Adrenal gland (tissue), 12 donors: ENCODE measurements around the gene HIRIP3. TPM values are rescaled to one million over a fixed set of nuclear protein-coding genes. Genes with fewer than 3 reads are reported as not detected.
A peak's percentile ranks its signal among the peaks of the same experiment; 100 is the strongest.

ENCODE experiments used
- DNase-seq, 7 donors: peaks; one replicate each; pipeline ENCODE4 v3.0.0-alpha.2; 2019 to 2020
- H3K27ac ChIP-seq, 5 donors: fragments of 200-600 bp; sonication (generic) in 4 of 5; 1 replicate in 3 of 5; 2 replicates in 2 of 5; pipeline versions ENCODE4 v1.5.1 to v1.8.0; 2016 to 2020; ENCODE audit warnings: mild to moderate bottlenecking in 1 of 5
- H3K27me3 ChIP-seq: fragments of 200-600 bp; 2 replicates; pipeline ENCODE4 v1.8.0; 2021
- H3K36me3 ChIP-seq, 2 donors: fragments of 200-600 bp; replicated peaks in 1 of 2; 1 replicate in 1 of 2; 2 replicates in 1 of 2; pipeline versions ENCODE4 v1.5.1 to v1.8.0; 2018 to 2022
- H3K4me1 ChIP-seq, 2 donors: fragments of 200-600 bp; replicated peaks in 1 of 2; 1 replicate in 1 of 2; 2 replicates in 1 of 2; pipeline versions ENCODE4 v1.5.1 to v1.8.0; 2018 to 2021
- H3K4me3 ChIP-seq, 4 donors: fragments of 200-600 bp; sonication (generic) in 3 of 4; one replicate each; pipeline ENCODE4 v1.5.1; 2016 to 2018
- H3K9me3 ChIP-seq, 3 donors: fragments of 200-600 bp; sonication (generic) in 1 of 3; replicated peaks in 1 of 3; 1 replicate in 2 of 3; 2 replicates in 1 of 3; pipeline versions ENCODE4 v1.5.1 to v1.8.0; 2016 to 2021
- POLR2A ChIP-seq, 2 donors: fragments of 450-650 bp; IDR thresholded peaks; one replicate each; pipeline ENCODE4 v1.6.1; 2017; ENCODE audit warnings: antibody characterized with exemption in 2 of 2, mild to moderate bottlenecking in 2 of 2, moderate library complexity in 1 of 2
- WGBS, 4 donors: extraction: QIAGEN DNeasy Blood & Tissue Kit in 2 of 4; methylation state at CpG; one replicate each; pipeline versions ENCODE4 v1.1.5 to v1.1.7; 2013 to 2017; 5-methylcytosine and 5-hydroxymethylcytosine counted together
- intact Hi-C, 2 donors: fragments of 100-400 bp; cut with DNase I; formaldehyde crosslinking; loops; one replicate each; pipeline versions ENCODE4 v1.14.1 to v1.15.0; 2022 to 2023
- polyA plus RNA-seq, 3 donors: library from polyadenylated mRNA; stranded (reverse); fragments of 200-250 nt in 2 of 3; fragments of 350-450 nt in 1 of 3; fragmentation: Illumina TruSeq in 1 of 3; extraction: RNeasy Lipid Tissue Mini Kit (QIAGEN cat#74804) in 1 of 3; gene quantifications; one replicate each; pipeline ENCODE4 v1.2.3, GENCODE V29; 2013 to 2014
- total RNA-seq, 9 donors: library from RNA; depleted of rRNA in 4 of 9; stranded (reverse); fragments of >200 nt in 4 of 9; fragments of 120-200 nt in 1 of 9; fragmentation: NEBNext Ultra II Directional in 1 of 9; extraction: Animal tissue kit (Norgen Biotek cat#: 25700) in 1 of 9; gene quantifications; one replicate each; pipeline versions ENCODE4 v1.1.0 to v1.2.4, GENCODE V29; 2013 to 2023
- TF ChIP-seq, protein P1 (sequence below), 6 experiments: fragments of 450-650 bp in 4 of 6; fragments of 200-600 bp in 2 of 6; sonication (generic) in 1 of 6; IDR thresholded peaks; 1 replicate in 5 of 6; 2 replicates in 1 of 6; pipeline versions ENCODE4 v1.5.1 to v1.8.0; 2016 to 2021; ENCODE audit warnings: antibody characterized with exemption in 6 of 6, mild to moderate bottlenecking in 2 of 6, moderate library complexity in 1 of 6
- donor health status: healthy with polysubstance abuse.
- donor health status: Bipolar disorder and iron deficiency.
- donor health status: DM: yes; HTN: yes; CAD: no.
- donor health status: DM: no; HTN: no; CAD: no.
- donor health status: DM: no; HTN: no; CAD: no.
- donor health status: DM: yes; HTN: yes; CAD: no.

Gene HIRIP3
- total and polyA plus RNA-seq, 12 donors: 11.0 to 35.0 (median 19.1) TPM

DNA sequence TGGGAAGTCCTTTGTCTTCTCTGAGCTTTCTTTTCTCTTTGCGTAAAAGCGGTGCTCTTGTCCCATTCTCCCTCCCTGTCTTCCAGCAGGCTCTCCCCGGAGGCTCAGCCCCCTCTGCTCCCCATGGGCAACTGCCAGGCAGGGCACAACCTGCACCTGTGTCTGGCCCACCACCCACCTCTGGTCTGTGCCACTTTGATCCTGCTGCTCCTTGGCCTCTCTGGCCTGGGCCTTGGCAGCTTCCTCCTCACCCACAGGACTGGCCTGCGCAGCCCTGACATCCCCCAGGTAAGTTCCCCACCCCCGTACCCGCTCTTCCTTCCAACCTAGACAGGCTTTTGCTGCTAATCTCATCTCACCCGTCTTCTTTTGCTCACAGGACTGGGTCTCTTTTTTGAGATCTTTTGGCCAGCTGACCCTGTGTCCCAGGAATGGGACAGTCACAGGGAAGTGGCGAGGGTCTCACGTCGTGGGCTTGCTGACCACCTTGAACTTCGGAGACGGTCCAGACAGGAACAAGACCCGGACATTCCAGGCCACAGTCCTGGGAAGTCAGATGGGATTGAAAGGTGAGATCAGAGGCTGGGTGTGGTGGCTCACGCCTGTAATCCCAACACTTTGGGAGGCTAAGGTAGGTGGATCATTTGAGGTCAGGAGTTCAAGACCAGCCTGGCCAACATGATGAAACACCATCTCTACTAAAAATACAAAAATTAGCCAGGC lies 32.2 kb downstream of the HIRIP3 start:
- no peak for TF ChIP-seq POLR2A (IDR thresholded peaks at IDR 0.05)
- TF ChIP-seq, protein P1, sequence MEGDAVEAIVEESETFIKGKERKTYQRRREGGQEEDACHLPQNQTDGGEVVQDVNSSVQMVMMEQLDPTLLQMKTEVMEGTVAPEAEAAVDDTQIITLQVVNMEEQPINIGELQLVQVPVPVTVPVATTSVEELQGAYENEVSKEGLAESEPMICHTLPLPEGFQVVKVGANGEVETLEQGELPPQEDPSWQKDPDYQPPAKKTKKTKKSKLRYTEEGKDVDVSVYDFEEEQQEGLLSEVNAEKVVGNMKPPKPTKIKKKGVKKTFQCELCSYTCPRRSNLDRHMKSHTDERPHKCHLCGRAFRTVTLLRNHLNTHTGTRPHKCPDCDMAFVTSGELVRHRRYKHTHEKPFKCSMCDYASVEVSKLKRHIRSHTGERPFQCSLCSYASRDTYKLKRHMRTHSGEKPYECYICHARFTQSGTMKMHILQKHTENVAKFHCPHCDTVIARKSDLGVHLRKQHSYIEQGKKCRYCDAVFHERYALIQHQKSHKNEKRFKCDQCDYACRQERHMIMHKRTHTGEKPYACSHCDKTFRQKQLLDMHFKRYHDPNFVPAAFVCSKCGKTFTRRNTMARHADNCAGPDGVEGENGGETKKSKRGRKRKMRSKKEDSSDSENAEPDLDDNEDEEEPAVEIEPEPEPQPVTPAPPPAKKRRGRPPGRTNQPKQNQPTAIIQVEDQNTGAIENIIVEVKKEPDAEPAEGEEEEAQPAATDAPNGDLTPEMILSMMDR (IDR thresholded peaks at IDR 0.05): no peak
- no peaks in the 10 kb centered on the region for H3K9me3 ChIP-seq
- no peaks in the 10 kb centered on the region for H3K27me3 ChIP-seq
- peak overlapping the region; percentile 83 to 99 (median 92) for H3K27ac ChIP-seq
- H3K4me3 ChIP-seq: peak overlapping the region in 2 of 4 donors; percentile 52 to 93
- peaks cover 10 to 48% of the 10 kb centered on the region in 2 donors for H3K4me1 ChIP-seq
- peak in 1 of 7 donors; percentile 30 for DNase-seq
- intact Hi-C loops: no loop called here
- H3K36me3 ChIP-seq: peaks cover 0 to 4% of the 10 kb centered on the region in 2 donors
- 67 to 76% (median 70%) methylated on average over 10 to 14 of the region's 14 CpGs for WGBS, 4 donors

DNA sequence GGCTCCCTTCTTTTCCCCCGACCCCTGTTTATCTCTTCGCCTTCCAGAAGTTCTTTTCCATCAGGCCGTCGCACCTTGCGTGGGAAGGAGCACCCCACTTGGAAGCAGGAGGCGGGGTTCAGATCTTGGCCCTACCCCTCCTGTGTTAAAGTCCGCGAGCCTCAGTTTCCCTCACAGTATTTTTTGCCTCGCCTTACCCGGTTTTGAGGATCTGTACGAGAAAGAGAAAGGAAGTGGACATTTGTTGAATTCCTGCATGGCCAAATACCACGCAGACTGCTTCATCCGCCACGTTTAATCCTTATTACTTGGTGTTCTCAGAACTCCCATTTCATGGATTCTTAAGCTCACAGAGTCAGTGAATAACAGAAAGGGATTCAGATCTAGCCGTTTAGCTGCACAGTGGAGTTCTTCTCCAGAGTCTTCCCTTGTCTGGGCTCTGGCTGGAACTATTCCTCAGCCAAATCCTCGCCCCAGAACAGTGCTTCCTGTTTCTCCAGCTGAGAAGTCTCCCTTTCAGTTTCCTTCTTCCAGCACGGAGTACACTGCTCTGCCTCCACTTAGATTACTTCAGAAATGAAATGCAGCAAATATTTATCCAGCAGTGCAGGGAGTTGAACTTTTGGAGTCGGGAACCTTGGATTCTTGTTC lies 32.9 kb downstream of the HIRIP3 start:
- no peaks in the 10 kb centered on the region for H3K9me3 ChIP-seq
- peak overlapping the region; percentile 83 to 99 (median 92) for H3K27ac ChIP-seq
- H3K4me1 ChIP-seq: peaks cover 10 to 48% of the 10 kb centered on the region in 2 donors
- TF ChIP-seq POLR2A (IDR thresholded peaks at IDR 0.05): peak in 1 of 2 donors; percentile 39
- TF ChIP-seq, protein P1 (IDR thresholded peaks at IDR 0.05): no peak
- intact Hi-C loops: no loop called here
- no peaks in the 10 kb centered on the region for H3K36me3 ChIP-seq
- WGBS, 4 donors: 1 to 4% (median 2%) methylated on average over 18 of the region's 18 CpGs
- peak in 3 of 7 donors; percentile 31 to 69 (median 50) for DNase-seq
- H3K4me3 ChIP-seq: peak overlapping the region; percentile 11 to 93 (median 40)
- no peaks in the 10 kb centered on the region for H3K27me3 ChIP-seq

DNA sequence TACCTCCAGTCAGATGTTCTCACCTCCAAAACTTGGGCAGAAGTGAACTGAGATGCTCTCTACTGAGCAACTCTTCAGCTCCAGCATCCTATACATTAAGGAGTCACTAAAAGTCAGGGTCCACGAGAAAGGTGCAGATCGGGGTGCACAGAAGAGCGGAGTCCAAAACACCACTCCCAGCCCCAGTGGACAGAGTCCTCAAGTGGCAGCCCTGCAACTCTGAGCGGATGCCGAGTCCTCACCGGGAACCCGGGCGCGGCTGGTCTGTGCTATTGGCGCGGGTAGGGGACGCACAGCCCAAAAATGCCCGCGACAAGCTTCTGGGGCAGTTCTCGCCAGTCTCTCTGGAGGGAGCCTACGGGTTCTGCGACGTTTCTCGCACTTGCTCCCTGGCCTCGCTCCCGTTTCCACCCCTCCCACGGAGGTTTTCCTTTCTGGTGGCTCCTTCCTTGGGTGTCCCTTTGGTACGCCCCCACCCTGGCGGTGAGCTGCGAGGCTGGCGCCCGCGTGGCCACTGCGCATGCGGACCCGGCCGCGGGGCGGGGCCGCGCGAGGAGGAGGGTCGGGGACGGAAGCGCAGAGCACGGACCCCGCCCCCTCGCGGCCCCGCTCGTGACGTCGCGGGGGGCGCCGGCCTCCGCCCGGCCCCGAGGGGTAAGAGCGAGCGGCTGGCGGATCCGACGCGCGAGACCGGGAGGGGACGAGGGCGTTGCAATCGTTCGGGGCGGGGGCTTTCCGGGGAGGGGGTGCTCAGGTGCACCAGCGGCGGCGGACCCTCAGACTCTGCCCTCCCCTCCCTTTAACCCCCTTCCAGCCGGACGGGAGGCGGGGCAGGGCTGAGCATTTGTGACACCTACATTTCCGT lies 33.7 kb downstream of the HIRIP3 start, which contains the start of gene TMEM219:
TMEM219 (plus strand) TSS at position 601 of the 865 bp plus-strand sequence. CDS start 1,065 bp downstream, outside the sequence.
- peak within 1 kb of the TSS; percentile 11 to 93 (median 40) for H3K4me3 ChIP-seq
- TF ChIP-seq, protein P1 (IDR thresholded peaks at IDR 0.05): peak; percentile 9 to 83 (median 64)
- TF ChIP-seq POLR2A (IDR thresholded peaks at IDR 0.05): peak; percentile 33 to 61
- H3K9me3 ChIP-seq: no peaks in the 10 kb centered on the region
- 0 to 1% (median 0%) methylated on average over 18 to 75 of the region's 75 CpGs for WGBS, 4 donors
- peak; percentile 87 to 96 (median 93) for DNase-seq
- peaks cover 10 to 42% of the 10 kb centered on the region in 2 donors for H3K4me1 ChIP-seq
- peak within 1 kb of the TSS; percentile 83 to 99 (median 92) for H3K27ac ChIP-seq
- no peaks in the 10 kb centered on the region for H3K36me3 ChIP-seq
- intact Hi-C loops: no loop called here
- H3K27me3 ChIP-seq: no peaks in the 10 kb centered on the region
